ENCODE results near the gene C12orf76. TPM values are rescaled to one million over a fixed set of nuclear protein-coding genes. Genes with fewer than 3 reads are reported as not detected.

Gene C12orf76
- total and polyA plus RNA-seq, 2 of the 13 experiments (the other 11 are each of a cell fraction or from before 2014, with no cell fraction given), result 15.8 to 38.4 TPM

- no peaks in the 10 kb centered on the region for H4K20me1 ChIP-seq (ENCODE audit: insufficient read depth, low read length)
- H3K9ac ChIP-seq (ENCODE audit: insufficient read depth, low read depth, low read length), result no peak overlapping the region
- H3K4me1 ChIP-seq (ENCODE audit: insufficient read depth, low read length), result peaks cover 67% of the 10 kb centered on the region
- POLR2A ChIA-PET, result interaction anchor here (0.6 kb wide), 1 partner anchor 295 kb away, joined by 3 read pairs; no protein-coding TSS in a partner anchor
- H3K4me2 ChIP-seq (ENCODE audit: low read depth, low read length), result no peak overlapping the region
- H3K27ac ChIP-seq (ENCODE audit: extremely low read length, insufficient read depth, low read length), result no peak overlapping the region
- no peak overlapping the region for H2AFZ ChIP-seq (ENCODE audit: low read length)
- WGBS (ENCODE audit: low lambda C conversion rate), result 92% methylated on average over 4 of the region's 4 CpGs
- H3K79me2 ChIP-seq (ENCODE audit: insufficient read depth, low read length), result no peaks in the 10 kb centered on the region
- no peak for FAIRE-seq
- CTCF ChIA-PET (ENCODE audit: low intra/inter-chr PET ratio, low total read pairs), result no interaction called here
- DNase-seq (ENCODE audit: low spot score), result no peak
- in situ Hi-C loops (cut with HindIII; ENCODE audit: extremely low pct_ligation_motif_present, low pct_unique_long_range_greater_than_20kb) (no loop called here), intact Hi-C loops (cut with micrococcal nuclease; ENCODE audit: unreplicated experiment) (loop anchor here (2.0 kb wide), 1 partner anchor 29 kb away; the partner anchor contains the start of gene C12orf76)
- H3K4me3 ChIP-seq (replicated peaks in 1 of 3; ENCODE audit: insufficient read depth in 1 of 3, low read depth in 2 of 3, low read length in 3 of 3), result no peak overlapping the region
- ATAC-seq, result no peak
- no peaks in the 10 kb centered on the region for H3K27me3 ChIP-seq (ENCODE audit: control insufficient read depth in 1 of 2, insufficient read depth in 2 of 2, low read length in 2 of 2)
- BruUV-seq (replicated peaks), result no TSS peak
- H3K36me3 ChIP-seq (replicated peaks in 1 of 2; ENCODE audit: control insufficient read depth in 1 of 2, insufficient read depth in 2 of 2, low read length in 2 of 2), result no peaks in the 10 kb centered on the region
- no peaks in the 10 kb centered on the region for H3K9me3 ChIP-seq (ENCODE audit: low read length)
- TF ChIP-seq PITX1 (CRISPR knock-in tag; IDR thresholded peaks at IDR 0.05) (no peak), SNRNP70 (IDR thresholded peaks at IDR 0.05; ENCODE audit: low read depth, low read length) (no peak), MZF1 (CRISPR knock-in tag; IDR thresholded peaks at IDR 0.05; ENCODE audit: borderline replicate concordance) (no peak), ZNF207 (IDR thresholded peaks at IDR 0.05; ENCODE audit: borderline replicate concordance) (no peak), FOXJ3 (CRISPR knock-in tag; IDR thresholded peaks at IDR 0.05; ENCODE audit: borderline replicate concordance) (no peak), MAZ (IDR thresholded peaks at IDR 0.05; ENCODE audit: borderline replicate concordance, low read depth, low read length) (no peak), MAZ (CRISPR knock-in tag; IDR thresholded peaks at IDR 0.05; ENCODE audit: low read depth) (no peak), ZNF773 (CRISPR knock-in tag; IDR thresholded peaks at IDR 0.05; ENCODE audit: borderline replicate concordance) (no peak), ZNF781 (CRISPR knock-in tag; IDR thresholded peaks at IDR 0.05; ENCODE audit: borderline replicate concordance, not compliant biosample characterization) (no peak), HHEX (CRISPR knock-in tag; IDR thresholded peaks at IDR 0.05) (no peak)
- TF ChIP-seq, protein P1, sequence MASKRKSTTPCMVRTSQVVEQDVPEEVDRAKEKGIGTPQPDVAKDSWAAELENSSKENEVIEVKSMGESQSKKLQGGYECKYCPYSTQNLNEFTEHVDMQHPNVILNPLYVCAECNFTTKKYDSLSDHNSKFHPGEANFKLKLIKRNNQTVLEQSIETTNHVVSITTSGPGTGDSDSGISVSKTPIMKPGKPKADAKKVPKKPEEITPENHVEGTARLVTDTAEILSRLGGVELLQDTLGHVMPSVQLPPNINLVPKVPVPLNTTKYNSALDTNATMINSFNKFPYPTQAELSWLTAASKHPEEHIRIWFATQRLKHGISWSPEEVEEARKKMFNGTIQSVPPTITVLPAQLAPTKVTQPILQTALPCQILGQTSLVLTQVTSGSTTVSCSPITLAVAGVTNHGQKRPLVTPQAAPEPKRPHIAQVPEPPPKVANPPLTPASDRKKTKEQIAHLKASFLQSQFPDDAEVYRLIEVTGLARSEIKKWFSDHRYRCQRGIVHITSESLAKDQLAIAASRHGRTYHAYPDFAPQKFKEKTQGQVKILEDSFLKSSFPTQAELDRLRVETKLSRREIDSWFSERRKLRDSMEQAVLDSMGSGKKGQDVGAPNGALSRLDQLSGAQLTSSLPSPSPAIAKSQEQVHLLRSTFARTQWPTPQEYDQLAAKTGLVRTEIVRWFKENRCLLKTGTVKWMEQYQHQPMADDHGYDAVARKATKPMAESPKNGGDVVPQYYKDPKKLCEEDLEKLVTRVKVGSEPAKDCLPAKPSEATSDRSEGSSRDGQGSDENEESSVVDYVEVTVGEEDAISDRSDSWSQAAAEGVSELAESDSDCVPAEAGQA (IDR thresholded peaks at IDR 0.05; ENCODE audit: low read depth), result no peak
- TF ChIP-seq, protein P1 (CRISPR knock-in tag; IDR thresholded peaks at IDR 0.05; ENCODE audit: borderline replicate concordance), result no peak
- TF ChIP-seq, protein P2, sequence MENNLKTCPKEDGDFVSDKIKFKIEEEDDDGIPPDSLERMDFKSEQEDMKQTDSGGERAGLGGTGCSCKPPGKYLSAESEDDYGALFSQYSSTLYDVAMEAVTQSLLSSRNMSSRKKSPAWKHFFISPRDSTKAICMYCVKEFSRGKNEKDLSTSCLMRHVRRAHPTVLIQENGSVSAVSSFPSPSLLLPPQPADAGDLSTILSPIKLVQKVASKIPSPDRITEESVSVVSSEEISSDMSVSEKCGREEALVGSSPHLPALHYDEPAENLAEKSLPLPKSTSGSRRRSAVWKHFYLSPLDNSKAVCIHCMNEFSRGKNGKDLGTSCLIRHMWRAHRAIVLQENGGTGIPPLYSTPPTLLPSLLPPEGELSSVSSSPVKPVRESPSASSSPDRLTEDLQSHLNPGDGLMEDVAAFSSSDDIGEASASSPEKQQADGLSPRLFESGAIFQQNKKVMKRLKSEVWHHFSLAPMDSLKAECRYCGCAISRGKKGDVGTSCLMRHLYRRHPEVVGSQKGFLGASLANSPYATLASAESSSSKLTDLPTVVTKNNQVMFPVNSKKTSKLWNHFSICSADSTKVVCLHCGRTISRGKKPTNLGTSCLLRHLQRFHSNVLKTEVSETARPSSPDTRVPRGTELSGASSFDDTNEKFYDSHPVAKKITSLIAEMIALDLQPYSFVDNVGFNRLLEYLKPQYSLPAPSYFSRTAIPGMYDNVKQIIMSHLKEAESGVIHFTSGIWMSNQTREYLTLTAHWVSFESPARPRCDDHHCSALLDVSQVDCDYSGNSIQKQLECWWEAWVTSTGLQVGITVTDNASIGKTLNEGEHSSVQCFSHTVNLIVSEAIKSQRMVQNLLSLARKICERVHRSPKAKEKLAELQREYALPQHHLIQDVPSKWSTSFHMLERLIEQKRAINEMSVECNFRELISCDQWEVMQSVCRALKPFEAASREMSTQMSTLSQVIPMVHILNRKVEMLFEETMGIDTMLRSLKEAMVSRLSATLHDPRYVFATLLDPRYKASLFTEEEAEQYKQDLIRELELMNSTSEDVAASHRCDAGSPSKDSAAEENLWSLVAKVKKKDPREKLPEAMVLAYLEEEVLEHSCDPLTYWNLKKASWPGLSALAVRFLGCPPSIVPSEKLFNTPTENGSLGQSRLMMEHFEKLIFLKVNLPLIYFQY (CRISPR knock-in tag; IDR thresholded peaks at IDR 0.05; ENCODE audit: borderline replicate concordance), result no peak
Observed at GRCh38 chr12:110077800-110078199, 29.5 kb upstream of the C12orf76 start.

Measured in HepG2 (cell line).